ENCODE results near the gene PARVB. TPM values are rescaled to one million over a fixed set of nuclear protein-coding genes. Genes with fewer than 3 reads are reported as not detected.
"Not testable (repeated sequence)": the region's sequence is repeated elsewhere in the genome, so short reads cannot be mapped to it uniquely, and the experiment has no call there.

Gene PARVB
- total RNA-seq, 1 donor from 2014 or later: 79.9 TPM

DNA sequence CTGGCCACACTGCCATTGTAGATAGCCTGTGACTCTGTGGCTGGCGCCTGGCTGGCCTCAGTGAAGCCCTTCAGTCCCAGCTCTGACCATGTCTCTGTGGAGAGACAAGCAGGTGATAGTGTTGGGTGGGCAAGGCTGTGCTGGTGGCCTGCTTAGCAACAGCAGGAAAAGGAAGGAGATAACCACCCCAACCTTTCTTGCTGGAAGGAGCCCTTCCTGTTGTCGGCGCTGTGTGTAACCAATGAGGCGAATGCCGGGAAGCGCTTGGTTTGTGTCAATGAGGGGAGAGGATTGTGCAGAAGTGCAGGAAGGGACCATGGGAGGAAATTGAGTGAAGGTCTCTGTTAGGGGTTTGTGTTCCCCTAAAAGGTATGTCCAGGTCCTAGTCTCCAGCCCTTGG is 27.3 kb downstream of the PARVB start:
- no peak for DNase-seq (ENCODE audit: low read depth)

DNA sequence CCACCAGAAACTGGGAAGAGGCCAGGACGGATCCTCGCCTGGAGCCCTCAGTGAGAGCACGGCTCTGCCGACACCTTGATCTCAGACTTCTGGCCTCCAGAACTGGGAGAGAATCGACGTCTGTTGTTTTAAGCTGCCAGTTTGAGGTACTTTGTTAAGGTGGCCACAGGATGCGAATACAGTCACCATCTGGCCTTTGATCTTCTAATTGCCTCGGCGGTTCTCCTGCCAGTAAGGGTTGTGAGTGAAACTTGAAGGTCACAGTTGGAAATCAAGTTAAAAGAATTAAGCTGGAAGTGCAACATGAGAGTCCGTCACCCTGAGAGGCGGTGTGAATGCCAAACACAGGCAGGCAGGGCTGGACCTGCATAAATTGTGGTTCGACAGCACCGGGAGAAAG is 27.9 kb downstream of the PARVB start:
- H3K4me3 ChIP-seq (ENCODE audit: low read depth, low read length): no peak overlapping the region
- no peak for DNase-seq (ENCODE audit: low read depth)
- TF ChIP-seq, protein P1, sequence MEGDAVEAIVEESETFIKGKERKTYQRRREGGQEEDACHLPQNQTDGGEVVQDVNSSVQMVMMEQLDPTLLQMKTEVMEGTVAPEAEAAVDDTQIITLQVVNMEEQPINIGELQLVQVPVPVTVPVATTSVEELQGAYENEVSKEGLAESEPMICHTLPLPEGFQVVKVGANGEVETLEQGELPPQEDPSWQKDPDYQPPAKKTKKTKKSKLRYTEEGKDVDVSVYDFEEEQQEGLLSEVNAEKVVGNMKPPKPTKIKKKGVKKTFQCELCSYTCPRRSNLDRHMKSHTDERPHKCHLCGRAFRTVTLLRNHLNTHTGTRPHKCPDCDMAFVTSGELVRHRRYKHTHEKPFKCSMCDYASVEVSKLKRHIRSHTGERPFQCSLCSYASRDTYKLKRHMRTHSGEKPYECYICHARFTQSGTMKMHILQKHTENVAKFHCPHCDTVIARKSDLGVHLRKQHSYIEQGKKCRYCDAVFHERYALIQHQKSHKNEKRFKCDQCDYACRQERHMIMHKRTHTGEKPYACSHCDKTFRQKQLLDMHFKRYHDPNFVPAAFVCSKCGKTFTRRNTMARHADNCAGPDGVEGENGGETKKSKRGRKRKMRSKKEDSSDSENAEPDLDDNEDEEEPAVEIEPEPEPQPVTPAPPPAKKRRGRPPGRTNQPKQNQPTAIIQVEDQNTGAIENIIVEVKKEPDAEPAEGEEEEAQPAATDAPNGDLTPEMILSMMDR (conservative IDR thresholded peaks at IDR 0.05; ENCODE audit: low read depth, low read length): no peak

More for the DNA sequence above, 27.3 kb downstream of the PARVB start:
- no peak overlapping the region for H3K4me3 ChIP-seq (ENCODE audit: low read depth, low read length)
- TF ChIP-seq, protein P1 (conservative IDR thresholded peaks at IDR 0.05; ENCODE audit: low read depth, low read length): no peak

DNA sequence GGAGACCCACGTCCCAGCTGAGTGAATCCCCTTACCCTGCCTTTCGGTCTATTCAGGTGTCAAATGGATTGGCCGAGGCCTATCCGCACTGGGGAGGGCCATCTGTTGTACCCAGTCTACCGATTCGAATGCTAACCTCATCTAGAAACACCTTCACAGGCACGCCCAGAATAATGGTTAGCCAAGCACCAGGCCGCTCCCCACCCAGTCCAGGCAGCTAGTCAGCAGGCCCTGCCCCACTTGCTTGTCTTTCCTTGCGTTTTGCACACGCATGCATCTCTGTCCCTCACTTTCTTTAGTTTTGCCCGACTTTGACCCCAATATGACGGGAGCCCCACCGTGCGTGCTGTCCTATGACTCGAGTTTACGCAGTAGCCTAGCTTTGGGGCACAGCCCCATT is 31.7 kb downstream of the PARVB start:
- H3K4me3 ChIP-seq (ENCODE audit: low read depth, low read length): no peak overlapping the region
- no peak for DNase-seq (ENCODE audit: low read depth)
- TF ChIP-seq, protein P1 (conservative IDR thresholded peaks at IDR 0.05; ENCODE audit: low read depth, low read length): no peak

DNA sequence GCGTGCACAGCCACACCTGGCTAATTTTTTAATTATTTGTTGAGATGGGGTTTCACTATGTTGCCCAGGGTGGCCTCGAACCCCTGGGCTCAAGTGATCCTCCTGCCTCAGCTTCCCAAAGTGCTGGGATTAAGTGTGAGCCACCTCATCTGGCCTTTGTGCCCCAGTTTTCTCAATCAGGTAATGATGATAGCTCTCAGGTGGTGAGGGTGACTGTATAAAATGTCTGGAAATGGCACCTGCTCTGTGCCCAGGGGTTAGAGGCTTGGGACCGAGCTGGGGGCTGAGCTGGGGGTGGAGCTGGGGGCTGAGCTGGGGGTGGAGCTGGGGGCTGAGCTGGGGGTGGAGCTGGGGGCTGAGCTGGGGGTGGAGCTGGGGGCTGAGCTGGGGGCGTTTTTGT is 32.5 kb downstream of the PARVB start:
- not testable (repeated sequence) for H3K4me3 ChIP-seq (ENCODE audit: low read depth, low read length); DNase-seq (ENCODE audit: low read depth)

DNA sequence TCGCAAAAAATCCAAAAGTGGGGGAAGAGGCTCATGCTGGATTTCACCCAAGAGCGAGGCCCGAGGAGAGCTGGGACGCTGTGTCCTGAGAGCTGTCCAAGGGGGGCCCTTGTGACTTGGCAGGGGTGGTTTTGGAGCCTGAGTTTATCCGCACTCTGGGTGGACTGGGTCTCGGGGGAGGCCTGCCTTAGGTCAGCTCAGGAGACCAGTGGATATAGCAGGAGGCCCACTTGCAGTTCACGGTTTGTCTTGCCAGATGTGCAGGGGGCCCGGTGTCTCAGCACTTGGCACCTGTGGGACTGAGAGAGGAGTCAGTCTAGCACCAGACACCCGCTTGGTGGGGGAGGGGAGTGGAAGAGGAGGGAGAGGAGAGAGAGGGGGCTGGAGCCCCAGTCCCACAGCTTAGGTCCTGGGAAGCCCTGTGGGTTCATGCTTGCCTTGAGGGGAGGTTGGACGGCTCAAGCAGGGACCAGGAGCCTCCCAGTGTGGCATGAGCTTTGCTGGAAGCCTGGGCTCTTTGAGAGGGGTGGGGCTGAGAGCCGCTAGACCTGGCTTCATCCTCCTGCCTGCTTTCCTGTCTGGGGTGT is 33.4 kb downstream of the PARVB start:
- TF ChIP-seq, protein P1 (conservative IDR thresholded peaks at IDR 0.05; ENCODE audit: low read depth, low read length): no peak
- H3K4me3 ChIP-seq (ENCODE audit: low read depth, low read length): no peak overlapping the region
- no peak for DNase-seq (ENCODE audit: low read depth)

DNA sequence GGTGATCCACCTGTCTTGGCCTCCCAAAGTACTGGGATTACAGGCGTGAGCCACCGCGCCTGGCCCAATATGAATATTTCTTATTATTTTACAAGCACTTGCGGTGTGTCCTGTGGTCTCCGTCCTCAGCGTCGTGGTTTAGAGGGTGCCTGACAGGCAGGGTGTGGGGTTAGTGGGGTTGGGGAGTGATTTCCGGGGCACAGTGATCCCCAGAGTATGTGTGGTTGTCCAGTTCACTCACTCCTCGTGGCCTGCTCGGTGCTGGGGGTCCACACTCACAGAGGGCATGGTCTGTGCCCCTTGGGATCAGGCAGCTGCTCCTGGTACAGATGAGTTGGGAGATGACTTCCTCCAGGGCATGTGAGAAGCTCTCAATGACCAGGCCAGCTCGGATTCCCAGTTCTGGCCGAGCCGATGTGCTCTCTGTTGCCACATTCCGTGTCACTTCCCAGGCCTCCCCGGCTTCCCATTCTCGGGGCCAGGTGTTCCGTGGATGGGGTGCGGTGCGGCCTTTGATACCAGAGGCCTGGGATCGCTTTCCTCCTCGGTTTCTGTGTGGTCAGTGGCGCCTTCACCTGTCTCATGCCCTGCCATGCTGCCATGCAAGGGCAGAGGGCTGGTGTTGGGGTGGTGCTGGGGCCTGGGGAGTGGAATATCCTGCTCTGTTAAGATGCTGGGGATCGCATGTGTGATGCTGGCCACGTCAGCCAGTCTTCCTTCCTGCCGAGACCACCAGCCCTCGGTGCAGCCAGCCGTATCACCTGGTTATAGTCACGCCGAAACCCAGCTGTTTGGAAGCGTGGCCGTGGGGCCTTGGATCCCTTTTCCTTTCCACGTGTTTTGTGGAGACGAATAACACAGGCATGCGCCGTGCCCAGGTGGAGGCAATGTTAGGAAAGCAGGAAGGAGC is 39.6 kb downstream of the PARVB start:
- no peak overlapping the region for H3K4me3 ChIP-seq (ENCODE audit: low read depth, low read length)
- DNase-seq (ENCODE audit: low read depth): no peak
- TF ChIP-seq, protein P1 (conservative IDR thresholded peaks at IDR 0.05; ENCODE audit: low read depth, low read length): no peak

DNA sequence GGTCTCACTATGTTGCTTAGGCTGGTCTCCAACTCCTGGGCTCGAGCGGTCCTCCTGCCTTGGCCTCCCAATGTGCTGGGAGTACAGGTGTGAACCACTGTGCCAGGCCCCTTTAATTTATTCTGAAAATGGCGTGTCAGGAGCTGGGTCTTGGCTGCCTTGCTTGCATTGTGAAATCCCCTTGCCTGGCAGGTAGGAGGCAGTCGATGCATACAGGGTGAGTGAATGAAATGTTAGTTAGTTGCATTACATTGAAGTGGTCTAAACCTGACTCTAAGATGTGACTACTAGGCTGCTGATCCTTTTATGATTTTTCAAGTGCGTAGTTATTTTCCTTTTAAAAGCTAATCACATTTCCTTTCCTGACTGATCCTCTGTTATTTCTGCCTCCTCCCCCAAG is 42.9 kb downstream of the PARVB start:
- TF ChIP-seq, protein P1 (conservative IDR thresholded peaks at IDR 0.05; ENCODE audit: low read depth, low read length): no peak
- DNase-seq (ENCODE audit: low read depth): no peak
- H3K4me3 ChIP-seq (ENCODE audit: low read depth, low read length): no peak overlapping the region

All from epithelial cell of proximal tubule (primary cell).